Esophagus squamous epithelium (tissue), 5 donors: ENCODE results near the gene AK1. TPM values are rescaled to one million over a fixed set of nuclear protein-coding genes. Genes with fewer than 3 reads are reported as not detected.
"Not testable (repeated sequence)": the region's sequence is repeated elsewhere in the genome, so short reads cannot be mapped to it uniquely, and the experiment has no call there.

Source experiments
- DNase-seq: peaks from one replicate; lab custom pipeline; 2025; lab: John Stamatoyannopoulos, UW
- H3K27ac ChIP-seq, 4 donors: fragments of 200-600 bp; sonication (generic); one replicate each; pipeline ENCODE4 v1.5.1; 2016 to 2019; ENCODE audit warnings: mild to moderate bottlenecking in 1 of 4
- H3K27me3 ChIP-seq, 4 donors: fragments of 200-600 bp; sonication (generic); 1 replicate in 3 of 4; 2 replicates in 1 of 4; pipeline versions ENCODE4 v1.5.1 to v1.6.0; 2017 to 2021; ENCODE audit warnings: antibody characterized with exemption in 1 of 4
- H3K36me3 ChIP-seq, 3 donors: fragments of 200-600 bp; sonication (generic); one replicate each; pipeline ENCODE4 v1.5.1; 2016 to 2019
- H3K4me1 ChIP-seq, 3 donors: fragments of 200-600 bp; sonication (generic); one replicate each; pipeline ENCODE4 v1.5.1; 2017 to 2019
- H3K4me3 ChIP-seq, 4 donors: fragments of 200-600 bp; sonication (generic); 1 replicate in 3 of 4; 2 replicates in 1 of 4; pipeline ENCODE4 v1.5.1; 2016 to 2019; ENCODE audit warnings: mild to moderate bottlenecking in 2 of 4, moderate library complexity in 1 of 4
- H3K9me3 ChIP-seq, 3 donors: fragments of 200-600 bp; sonication (generic); one replicate each; pipeline ENCODE4 v1.5.1; 2016 to 2019
- CTCF ChIP-seq, 6 experiments: fragments of 450-650 bp in 4 of 6; fragments of 200-600 bp in 2 of 6; sonication (generic) in 2 of 6; IDR thresholded peaks; one replicate each; pipeline ENCODE4 v1.5.1; 2016 to 2019; ENCODE audit warnings: antibody characterized with exemption in 6 of 6, mild to moderate bottlenecking in 4 of 6, moderate library complexity in 4 of 6
- POLR2A ChIP-seq, 4 donors: fragments of 450-650 bp; IDR thresholded peaks; one replicate each; pipeline ENCODE4 v1.6.1; 2017; ENCODE audit warnings: antibody characterized with exemption in 4 of 4, mild to moderate bottlenecking in 4 of 4, moderate library complexity in 3 of 4
- WGBS, 2 donors: methylation state at CpG; one replicate each; pipeline ENCODE4 v1.1.5; 2018; 5-methylcytosine and 5-hydroxymethylcytosine counted together
- intact Hi-C: fragments of 100-400 bp; cut with DNase I; formaldehyde crosslinking; loops from one replicate; pipeline ENCODE4 v1.15.0; 2022
- total RNA-seq, 4 donors: library from RNA; depleted of rRNA; stranded (reverse); fragments of >200 nt; gene quantifications; one replicate each; pipeline ENCODE4 v1.1.0, GENCODE V29; 2016
- donor health status: DM: yes; HTN: yes; CAD: no.

The AK1 gene
- total RNA-seq, 4 donors from 2014 or later, result 11.1 to 36.1 (median 26.8) TPM

- no peak for DNase-seq
- intact Hi-C loops, result no loop called here
Observed at GRCh38 chr9:127884427-127884911, 7.0 kb upstream of the AK1 start.

GRCh38 chr9:127883959-127884358 is 6.5 kb upstream of the AK1 start:
- Histone ChIP-seq H3K27ac (peak overlapping the region in 1 of 4 donors; percentile 19), H3K9me3 (no peaks in the 10 kb centered on the region), H3K4me1 (peaks cover 0 to 25% (median 5%) of the 10 kb centered on the region in 3 donors), H3K36me3 (peaks cover 11 to 53% (median 22%) of the 10 kb centered on the region in 3 donors), H3K27me3 (no peaks in the 10 kb centered on the region), H3K4me3 (no peak overlapping the region)
- TF ChIP-seq CTCF (IDR thresholded peaks at IDR 0.05), result no peak
- TF ChIP-seq POLR2A (IDR thresholded peaks at IDR 0.05), result no peak
- intact Hi-C loops, result no loop called here
- no peak for DNase-seq
- 77 to 86% methylated on average over 7 of the region's 7 CpGs for WGBS, 2 donors

More at GRCh38 chr9:127884427-127884911, 7.0 kb upstream of the AK1 start:
- Histone ChIP-seq H3K36me3 (peaks cover 11 to 58% (median 22%) of the 10 kb centered on the region in 3 donors), H3K27ac (peak overlapping the region in 1 of 4 donors; percentile 19), H3K9me3 (no peaks in the 10 kb centered on the region), H3K4me3 (no peak overlapping the region), H3K4me1 (peaks cover 0 to 25% (median 5%) of the 10 kb centered on the region in 3 donors), H3K27me3 (no peaks in the 10 kb centered on the region)
- 56 to 71% methylated on average over 8 to 9 of the region's 11 CpGs for WGBS, 2 donors
- TF ChIP-seq POLR2A (IDR thresholded peaks at IDR 0.05), result no peak
- no peak for TF ChIP-seq CTCF (IDR thresholded peaks at IDR 0.05)

- WGBS, 2 donors, result 82 to 85% methylated on average over 3 of the region's 3 CpGs
- intact Hi-C loops, result not testable (repeated sequence)
Observed at GRCh38 chr9:127881715-127882114, 4.2 kb upstream of the AK1 start.

GRCh38 chr9:127880143-127880542 is 2.7 kb upstream of the AK1 start:
- Histone ChIP-seq H3K9me3 (no peaks in the 10 kb centered on the region), H3K36me3 (peaks cover 0 to 15% (median 0%) of the 10 kb centered on the region in 3 donors), H3K4me1 (peaks cover 26 to 54% (median 28%) of the 10 kb centered on the region in 3 donors), H3K27ac (no peak overlapping the region), H3K4me3 (no peak overlapping the region), H3K27me3 (no peaks in the 10 kb centered on the region)
- no peak for DNase-seq
- TF ChIP-seq POLR2A (IDR thresholded peaks at IDR 0.05) (no peak), CTCF (IDR thresholded peaks at IDR 0.05) (no peak)
- intact Hi-C loops, result no loop called here
- WGBS, 2 donors, result 74 to 77% methylated on average over 8 of the region's 8 CpGs

More at GRCh38 chr9:127881715-127882114, 4.2 kb upstream of the AK1 start:
- not testable (repeated sequence) for H3K4me3 ChIP-seq, H3K27ac ChIP-seq, DNase-seq, H3K9me3 ChIP-seq, H3K27me3 ChIP-seq
- Histone ChIP-seq H3K4me1 (peaks cover 12 to 44% (median 14%) of the 10 kb centered on the region in 3 donors), H3K36me3 (peaks cover 0 to 31% (median 9%) of the 10 kb centered on the region in 3 donors)

- Histone ChIP-seq H3K4me1 (peaks cover 34 to 54% (median 36%) of the 10 kb centered on the region in 3 donors), H3K27ac (no peak overlapping the region)
Observed at GRCh38 chr9:127878652-127879390, 1.3 kb upstream of the AK1 start.

More at GRCh38 chr9:127878652-127879390, 1.3 kb upstream of the AK1 start:
- intact Hi-C loops, result loop anchor here (10.0 kb wide), 1 partner anchor 144 kb away; the partner anchor contains the start of gene TOR2A
- TF ChIP-seq CTCF (IDR thresholded peaks at IDR 0.05), result no peak
- TF ChIP-seq POLR2A (IDR thresholded peaks at IDR 0.05), result no peak
- Histone ChIP-seq H3K36me3 (peaks cover 0 to 2% (median 0%) of the 10 kb centered on the region in 3 donors), H3K27me3 (no peaks in the 10 kb centered on the region), H3K9me3 (no peaks in the 10 kb centered on the region), H3K4me3 (no peak overlapping the region)
- 58 to 64% methylated on average over 8 of the region's 8 CpGs for WGBS, 2 donors
- DNase-seq, result no peak
